H9 (cell line): ENCODE data around the gene ZNF736. TPM values are rescaled to one million over a fixed set of nuclear protein-coding genes. Genes with fewer than 3 reads are reported as not detected.

Experiments used
- DNase-seq: peaks from one replicate; pipeline ENCODE4 v3.0.0-alpha.2; 2017
- H2AFZ ChIP-seq: one replicate; pipeline ENCODE4 v1.6.1; 2013; ENCODE audit warnings: mild to moderate bottlenecking, low read length, control low read depth, moderate library complexity
- H2AK5ac ChIP-seq: 2 replicates; pipeline ENCODE4 v1.6.1; 2013; ENCODE audit warnings: low read length, control low read depth, mixed read lengths; ENCODE audit not compliant: insufficient read length
- H2BK120ac ChIP-seq: one replicate; pipeline ENCODE4 v1.6.1; 2013; ENCODE audit warnings: low read depth, mild to moderate bottlenecking, low read length, control low read depth, inconsistent platforms; ENCODE audit not compliant: poor library complexity, severe bottlenecking
- H2BK12ac ChIP-seq: 2 replicates; pipeline ENCODE4 v1.6.1; 2013; ENCODE audit warnings: low read length, control low read depth, mixed read lengths, low read depth; ENCODE audit not compliant: insufficient read length
- H2BK15ac ChIP-seq: 2 replicates; pipeline ENCODE4 v1.6.1; 2013; ENCODE audit warnings: low read depth, low read length, control low read depth
- H2BK20ac ChIP-seq: one replicate; pipeline ENCODE4 v1.6.1; 2013; ENCODE audit warnings: low read depth, mild to moderate bottlenecking, low read length, control low read depth, inconsistent platforms; ENCODE audit not compliant: poor library complexity, severe bottlenecking
- H2BK5ac ChIP-seq: 2 replicates; pipeline ENCODE4 v1.6.1; 2013; ENCODE audit warnings: low read length, control low read depth, mixed read lengths; ENCODE audit not compliant: insufficient read length
- H3K14ac ChIP-seq: 2 replicates; pipeline ENCODE4 v1.6.1; 2013; ENCODE audit warnings: low read length, control low read depth; ENCODE audit not compliant: insufficient read depth
- H3K18ac ChIP-seq: 2 replicates; pipeline ENCODE4 v1.6.1; 2013; ENCODE audit warnings: low read depth, mild to moderate bottlenecking, mixed read lengths, low read length, control low read depth; ENCODE audit not compliant: insufficient read length
- H3K23ac ChIP-seq: 2 replicates; pipeline ENCODE4 v1.6.1; 2013; ENCODE audit warnings: low read length, control low read depth, mixed read lengths, low read depth; ENCODE audit not compliant: insufficient read length
- H3K23me2 ChIP-seq: 2 replicates; pipeline ENCODE4 v1.6.1; 2013; ENCODE audit warnings: low read depth, mild to moderate bottlenecking, mixed read lengths, low read length, control low read depth; ENCODE audit not compliant: insufficient read length, poor library complexity, severe bottlenecking
- H3K27ac ChIP-seq: 2 replicates; pipeline ENCODE4 v1.5.1; 2013; ENCODE audit warnings: low read length, control low read depth, mixed read lengths, low read depth; ENCODE audit not compliant: insufficient read length
- H3K27me3 ChIP-seq: 2 replicates; pipeline ENCODE4 v1.6.1; 2013; ENCODE audit warnings: low read length, control low read depth, inconsistent platforms; ENCODE audit not compliant: insufficient read depth
- H3K4ac ChIP-seq: 2 replicates; pipeline ENCODE4 v1.6.1; 2013; ENCODE audit warnings: low read depth, mild to moderate bottlenecking, control low read depth, inconsistent platforms, low read length, moderate library complexity
- H3K4me1 ChIP-seq: 2 replicates; pipeline ENCODE4 v1.6.1; 2013; ENCODE audit warnings: low read length, control low read depth, inconsistent platforms; ENCODE audit not compliant: insufficient read depth
- H3K4me2 ChIP-seq: 2 replicates; pipeline ENCODE4 v1.6.1; 2013; ENCODE audit warnings: low read length, control low read depth, mixed read lengths; ENCODE audit not compliant: insufficient read length, insufficient read depth
- H3K56ac ChIP-seq: 2 replicates; pipeline ENCODE4 v1.6.1; 2013; ENCODE audit warnings: low read depth, mild to moderate bottlenecking, mixed read lengths, low read length, control low read depth; ENCODE audit not compliant: insufficient read length
- H3K79me1 ChIP-seq: 2 replicates; pipeline ENCODE4 v1.6.1; 2013; ENCODE audit warnings: low read depth, mild to moderate bottlenecking, moderate library complexity, low read length, control low read depth, inconsistent platforms; ENCODE audit not compliant: insufficient read depth, poor library complexity, severe bottlenecking
- H3K79me2 ChIP-seq: 2 replicates; pipeline ENCODE4 v1.6.1; 2013; ENCODE audit warnings: low read length, control low read depth, inconsistent platforms; ENCODE audit not compliant: insufficient read depth
- H3K9ac ChIP-seq: 2 replicates; pipeline ENCODE4 v1.6.1; 2013; ENCODE audit warnings: low read length, control low read depth, mixed read lengths; ENCODE audit not compliant: insufficient read length; ENCODE audit errors: extremely low read depth
- H3K9me3 ChIP-seq: one replicate; pipeline ENCODE4 v1.6.1; 2013; ENCODE audit warnings: low read depth, low read length, inconsistent platforms; ENCODE audit not compliant: control insufficient read depth
- H3T11ph ChIP-seq: one replicate; pipeline ENCODE4 v1.6.1; 2013; ENCODE audit warnings: mild to moderate bottlenecking, low read length, control low read depth, inconsistent platforms
- H4K20me1 ChIP-seq: one replicate; pipeline ENCODE4 v1.6.1; 2013; ENCODE audit not compliant: control insufficient read depth, insufficient read length, insufficient read depth
- H4K5ac ChIP-seq: 2 replicates; pipeline ENCODE4 v1.6.1; 2013; ENCODE audit warnings: low read depth, mild to moderate bottlenecking, mixed read lengths, low read length, control low read depth; ENCODE audit not compliant: insufficient read length
- H4K8ac ChIP-seq: replicated peaks from 2 replicates; pipeline ENCODE4 v1.6.1; 2013; ENCODE audit warnings: low read length, control low read depth, mixed read lengths, low read depth; ENCODE audit not compliant: insufficient read length
- H4K91ac ChIP-seq: 2 replicates; pipeline ENCODE4 v1.6.1; 2013; ENCODE audit warnings: low read depth, mild to moderate bottlenecking, moderate library complexity, mixed read lengths, low read length, control low read depth; ENCODE audit not compliant: insufficient read length
- H3K27ac Mint-ChIP-seq, 3 experiments: 2 replicates in 2 of 3; 3 replicates in 1 of 3; pipeline ENCODE4 v1.8.0; 2020 to 2021; ENCODE audit warnings: mixed read lengths in 3 of 3, mild to moderate bottlenecking in 1 of 3, moderate library complexity in 1 of 3
- H3K27me3 Mint-ChIP-seq: 2 replicates; pipeline ENCODE4 v1.8.0; 2021; ENCODE audit warnings: low read depth, mild to moderate bottlenecking, moderate library complexity, mixed read lengths
- H3K36me3 Mint-ChIP-seq, 3 experiments: 2 replicates in 2 of 3; 3 replicates in 1 of 3; pipeline ENCODE4 v1.8.0; 2020 to 2021; ENCODE audit warnings: low read depth in 3 of 3, mixed read lengths in 3 of 3; ENCODE audit not compliant: insufficient read depth in 1 of 3
- H3K4me1 Mint-ChIP-seq, 2 experiments: 2 replicates each; pipeline ENCODE4 v1.8.0; 2020; ENCODE audit warnings: mixed read lengths in 2 of 2
- H3K4me3 Mint-ChIP-seq, 2 experiments: 2 replicates in 1 of 2; 3 replicates in 1 of 2; pipeline ENCODE4 v1.8.0; 2020 to 2021; ENCODE audit warnings: mild to moderate bottlenecking in 2 of 2, mixed read lengths in 2 of 2, moderate library complexity in 1 of 2
- H3K9me3 Mint-ChIP-seq, 2 experiments: 2 replicates in 1 of 2; 3 replicates in 1 of 2; pipeline ENCODE4 v1.8.0; 2020; ENCODE audit warnings: mild to moderate bottlenecking in 2 of 2, mixed read lengths in 2 of 2, moderate library complexity in 1 of 2
- CTCF ChIP-seq: fragments of 200-600 bp; sonication (generic); conservative IDR thresholded peaks from 3 replicates; pipeline ENCODE4 v1.8.0; 2021; ENCODE audit warnings: antibody characterized with exemption, mild to moderate bottlenecking
- WGBS: extraction: QIAGEN DNeasy Blood & Tissue Kit; methylation state at CpG from one replicate; pipeline ENCODE4 v1.1.7; 2013; ENCODE audit warnings: missing lambda C conversion rate, low lambda C conversion rate, mixed read lengths; ENCODE audit not compliant: insufficient read length; ENCODE audit errors: extremely low coverage; 5-methylcytosine and 5-hydroxymethylcytosine counted together
- total RNA-seq: library from RNA; stranded (reverse); gene quantifications from 2 replicates; pipeline ENCODE4 v1.2.1, GENCODE V29; 2021

The ZNF736 gene
- total RNA-seq, 1 experiment from 2014 or later = not detected

GRCh38 chr7:64308016-64308270 lies 5.8 kb upstream of the ZNF736 start:
- H4K8ac ChIP-seq = no peak overlapping the region
- no peak overlapping the region for H3K56ac ChIP-seq
- no peak overlapping the region for H3K27ac ChIP-seq
- no peak for TF ChIP-seq CTCF
- H3K4ac ChIP-seq = no peak overlapping the region
- H2BK120ac ChIP-seq = no peak overlapping the region
- H3K23ac ChIP-seq = no peak overlapping the region
- Mint-ChIP-seq H3K9me3 (peaks cover 93 to 94% of the 10 kb centered on the region in 2 experiments), H3K36me3 (peaks cover 3 to 30% (median 17%) of the 10 kb centered on the region in 3 experiments; a peak in 6 of 7 replicates), H3K27ac (no peak overlapping the region), H3K4me1 (no peaks in the 10 kb centered on the region), H3K27me3 (peaks cover 2% of the 10 kb centered on the region; the same call in 1 of the 2 replicates), H3K4me3 (no peak overlapping the region)
- H4K20me1 ChIP-seq = no peaks in the 10 kb centered on the region
- H3K79me2 ChIP-seq = no peaks in the 10 kb centered on the region
- H2BK12ac ChIP-seq = no peak overlapping the region
- no CpG with 5 or more reads among the region's 7 CpGs for WGBS
- H2BK15ac ChIP-seq = no peak overlapping the region
- no peak overlapping the region for H3K9ac ChIP-seq
- no peak overlapping the region for H3K18ac ChIP-seq
- no peak overlapping the region for H2BK20ac ChIP-seq
- no peak overlapping the region for H2AFZ ChIP-seq
- no peak overlapping the region for H4K5ac ChIP-seq
- no peaks in the 10 kb centered on the region for H3K79me1 ChIP-seq
- peaks cover 85% of the 10 kb centered on the region for H3K9me3 ChIP-seq
- H3K14ac ChIP-seq = no peak overlapping the region
- DNase-seq = no peak
- no peaks in the 10 kb centered on the region for H3K27me3 ChIP-seq
- H3K4me2 ChIP-seq = no peak overlapping the region
- no peaks in the 10 kb centered on the region for H3K23me2 ChIP-seq
- no peak overlapping the region for H2AK5ac ChIP-seq
- no peak overlapping the region for H3T11ph ChIP-seq
- no peak overlapping the region for H2BK5ac ChIP-seq
- no peak overlapping the region for H4K91ac ChIP-seq
- no peaks in the 10 kb centered on the region for H3K4me1 ChIP-seq
